Endometrium (tissue), 2 donors: ENCODE results near the gene RAB24.
"Not testable (repeated sequence)": the region's sequence is repeated elsewhere in the genome, so short reads cannot be mapped to it uniquely, and the experiment has no call there.

Source experiments
- FAIRE-seq: peaks from 2 replicates; lab custom pipeline; 2012; peaks lifted over from hg19 to GRCh38; lab: Jason Lieb, UNC
- donor health status: control.
- donor health status: control.

RAB24 gene

GRCh38 chr5:177311723-177312648, 8.5 kb upstream of the RAB24 start, which contains the start of gene MXD3:
Gene MXD3, minus strand, starts transcription at chr5:177311898. Its CDS starts 68 bp downstream, at chr5:177311830.
- FAIRE-seq = no peak

GRCh38 chr5:177311392-177311722, 7.8 kb upstream of the RAB24 start:
- FAIRE-seq = no peak

- no peak for FAIRE-seq
Measured at GRCh38 chr5:177310757-177311391, 7.4 kb upstream of the RAB24 start.

GRCh38 chr5:177310332-177310731, 6.8 kb upstream of the RAB24 start:
- no peak for FAIRE-seq

- no peak for FAIRE-seq
Measured at GRCh38 chr5:177309351-177310191, 6.1 kb upstream of the RAB24 start.

- FAIRE-seq = no peak
Measured at GRCh38 chr5:177308740-177309139, 5.2 kb upstream of the RAB24 start.

- FAIRE-seq = no peak
Measured at GRCh38 chr5:177307544-177308363, 4.2 kb upstream of the RAB24 start.

GRCh38 chr5:177306674-177307543, 3.4 kb upstream of the RAB24 start:
- FAIRE-seq = no peak

- FAIRE-seq = not testable (repeated sequence)
Measured at GRCh38 chr5:177306103-177306640, 2.7 kb upstream of the RAB24 start.

- no peak for FAIRE-seq
Measured at GRCh38 chr5:177304392-177305119, 1.0 kb upstream of the RAB24 start.

- FAIRE-seq = no peak
Measured at GRCh38 chr5:177303925-177304391, 439 bp upstream of the RAB24 start.

GRCh38 chr5:177302354-177303110, 987 bp downstream of the RAB24 start:
- FAIRE-seq = no peak

- no peak for FAIRE-seq
Measured at GRCh38 chr5:177301503-177302165, 1.9 kb downstream of the RAB24 start.

- FAIRE-seq = no peak
Measured at GRCh38 chr5:177300951-177301350, 2.6 kb downstream of the RAB24 start.

GRCh38 chr5:177300236-177300880, 3.2 kb downstream of the RAB24 start:
- FAIRE-seq = no peak

- FAIRE-seq = no peak
Measured at GRCh38 chr5:177299697-177300096, 3.8 kb downstream of the RAB24 start.

- no peak for FAIRE-seq
Measured at GRCh38 chr5:177297922-177298321, 5.6 kb downstream of the RAB24 start.

GRCh38 chr5:177296581-177296980, 6.9 kb downstream of the RAB24 start:
- FAIRE-seq = no peak
